ENCODE measurements around the gene TNFRSF19.

TNFRSF19 gene

DNA sequence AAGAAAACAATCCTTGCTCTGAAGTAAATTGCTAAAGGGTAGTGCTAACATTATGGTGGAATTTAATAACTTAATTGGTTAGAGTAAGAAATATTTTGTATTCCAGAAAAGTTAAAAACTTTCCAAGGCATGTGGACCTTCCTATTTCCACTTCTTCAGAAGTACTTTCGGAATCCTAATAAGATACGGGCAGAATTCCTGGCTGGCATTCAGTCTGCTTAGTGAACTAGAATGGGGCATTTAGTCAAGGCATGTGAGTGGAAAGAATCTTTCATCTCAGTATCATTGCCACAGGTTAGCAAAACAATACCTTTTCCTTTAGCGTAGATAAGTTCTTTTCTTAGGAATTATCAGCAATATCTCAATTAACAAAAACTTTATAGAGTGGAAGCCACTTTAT lies 85.1 kb downstream of the TNFRSF19 start:
- H3K4me1 ChIP-seq (ENCODE audit: control insufficient read depth, insufficient read depth, low read length, unreplicated experiment), result no peaks in the 10 kb centered on the region
- no peaks in the 10 kb centered on the region for H3K36me3 ChIP-seq (ENCODE audit: insufficient read depth, low read length)
- H2AFZ ChIP-seq (ENCODE audit: low read length, unreplicated experiment), result no peak overlapping the region
- H3K79me2 ChIP-seq (ENCODE audit: control insufficient read depth, insufficient read depth, low read length, unreplicated experiment), result no peaks in the 10 kb centered on the region
- no peaks in the 10 kb centered on the region for H3K27me3 ChIP-seq (ENCODE audit: insufficient read depth, low read length)
- no peak overlapping the region for H3K4me3 ChIP-seq (ENCODE audit: low read depth, low read length)
- H3K27ac ChIP-seq (ENCODE audit: low read depth, low read length), result no peak overlapping the region

DNA sequence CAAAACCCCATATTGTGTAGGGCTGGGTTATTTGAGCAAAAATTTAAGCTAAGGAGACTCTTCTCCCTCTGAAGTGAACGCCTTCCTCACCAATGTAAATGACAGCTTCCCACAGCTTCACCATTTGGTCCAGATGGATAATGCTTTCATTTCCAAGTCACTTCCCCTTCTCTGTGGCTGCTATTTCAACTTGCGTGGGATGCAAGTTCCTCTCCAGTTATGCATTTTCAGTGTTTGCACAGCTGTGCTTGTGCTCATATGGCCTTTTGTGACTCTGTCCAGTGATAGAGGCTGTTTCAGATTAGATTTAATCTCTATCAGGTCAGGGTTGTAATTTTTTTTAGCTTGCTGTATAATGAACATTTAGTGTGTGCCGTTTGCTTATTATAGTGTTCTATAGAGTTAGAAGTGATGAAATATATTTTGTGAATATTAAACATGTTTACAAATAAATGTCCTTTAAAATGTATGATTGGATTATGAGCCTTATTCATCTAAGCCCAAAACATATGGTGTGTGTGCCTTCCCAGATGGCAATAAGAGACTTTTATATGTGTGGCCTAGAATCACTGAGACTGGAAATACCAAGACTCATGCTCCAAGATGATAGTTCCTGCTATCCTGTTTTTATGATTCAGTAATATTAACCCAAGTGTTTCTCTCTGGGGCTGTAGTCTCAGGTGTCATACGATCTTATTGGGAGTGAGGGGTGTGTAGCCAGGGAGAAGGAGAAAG lies 86.6 kb downstream of the TNFRSF19 start:
- Histone ChIP-seq H2AFZ (ENCODE audit: low read length, unreplicated experiment) (no peak overlapping the region), H3K4me1 (ENCODE audit: control insufficient read depth, insufficient read depth, low read length, unreplicated experiment) (no peaks in the 10 kb centered on the region)

DNA sequence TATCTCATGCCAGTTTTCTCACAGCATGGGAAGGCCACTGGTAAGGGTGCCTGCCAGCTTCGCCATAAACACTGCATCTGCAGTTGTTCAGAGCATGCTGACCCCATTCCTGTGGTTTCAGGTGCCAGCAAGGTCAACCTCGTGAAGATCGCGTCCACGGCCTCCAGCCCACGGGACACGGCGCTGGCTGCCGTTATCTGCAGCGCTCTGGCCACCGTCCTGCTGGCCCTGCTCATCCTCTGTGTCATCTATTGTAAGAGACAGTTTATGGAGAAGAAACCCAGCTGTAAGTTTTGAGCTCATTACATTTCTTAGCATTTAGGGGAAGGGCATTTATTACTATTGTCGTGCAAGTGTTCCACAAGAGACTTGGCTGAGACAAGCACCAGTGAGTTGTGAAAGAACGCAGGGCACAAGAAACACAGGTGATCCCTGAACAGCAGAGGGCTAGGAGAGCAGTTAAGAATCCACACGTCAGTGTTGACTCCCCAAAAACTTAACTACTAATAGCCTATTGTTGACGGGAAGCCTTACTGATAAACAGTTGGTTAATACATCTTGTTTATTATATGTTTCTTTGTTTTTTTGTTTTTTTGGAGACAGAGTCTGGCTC lies 88.8 kb downstream of the TNFRSF19 start:
- Histone ChIP-seq H3K4me1 (ENCODE audit: control insufficient read depth, insufficient read depth, low read length, unreplicated experiment) (no peaks in the 10 kb centered on the region), H3K27ac (ENCODE audit: low read depth, low read length) (no peak overlapping the region), H3K79me2 (ENCODE audit: control insufficient read depth, insufficient read depth, low read length, unreplicated experiment) (no peaks in the 10 kb centered on the region), H3K4me3 (ENCODE audit: low read depth, low read length) (no peak overlapping the region), H2AFZ (ENCODE audit: low read length, unreplicated experiment) (no peak overlapping the region), H3K27me3 (ENCODE audit: insufficient read depth, low read length) (no peaks in the 10 kb centered on the region), H3K36me3 (ENCODE audit: insufficient read depth, low read length) (no peaks in the 10 kb centered on the region)

More for the DNA sequence above, 86.6 kb downstream of the TNFRSF19 start:
- no peaks in the 10 kb centered on the region for H3K27me3 ChIP-seq (ENCODE audit: insufficient read depth, low read length)
- no peaks in the 10 kb centered on the region for H3K79me2 ChIP-seq (ENCODE audit: control insufficient read depth, insufficient read depth, low read length, unreplicated experiment)
- H3K36me3 ChIP-seq (ENCODE audit: insufficient read depth, low read length), result no peaks in the 10 kb centered on the region
- no peak overlapping the region for H3K27ac ChIP-seq (ENCODE audit: low read depth, low read length)
- H3K4me3 ChIP-seq (ENCODE audit: low read depth, low read length), result no peak overlapping the region

DNA sequence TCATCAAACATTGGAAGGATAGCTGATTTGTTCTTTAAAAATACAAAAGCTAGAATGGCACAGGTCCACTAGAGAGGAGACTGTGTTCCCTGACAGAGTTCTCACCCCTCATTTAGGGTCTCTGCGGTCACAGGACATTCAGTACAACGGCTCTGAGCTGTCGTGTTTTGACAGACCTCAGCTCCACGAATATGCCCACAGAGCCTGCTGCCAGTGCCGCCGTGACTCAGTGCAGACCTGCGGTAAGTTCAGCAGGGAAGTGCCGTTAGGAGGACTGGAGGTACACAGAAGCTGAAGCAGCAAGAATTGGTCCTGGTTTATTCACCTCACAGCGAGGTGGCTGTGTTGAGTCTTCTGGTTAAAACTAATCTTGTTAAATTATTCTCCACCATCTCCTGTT lies 90.0 kb downstream of the TNFRSF19 start:
- H2AFZ ChIP-seq (ENCODE audit: low read length, unreplicated experiment), result no peak overlapping the region
- H3K27ac ChIP-seq (ENCODE audit: low read depth, low read length), result no peak overlapping the region
- H3K79me2 ChIP-seq (ENCODE audit: control insufficient read depth, insufficient read depth, low read length, unreplicated experiment), result no peaks in the 10 kb centered on the region
- no peaks in the 10 kb centered on the region for H3K36me3 ChIP-seq (ENCODE audit: insufficient read depth, low read length)
- H3K4me3 ChIP-seq (ENCODE audit: low read depth, low read length), result no peak overlapping the region
- H3K4me1 ChIP-seq (ENCODE audit: control insufficient read depth, insufficient read depth, low read length, unreplicated experiment), result no peaks in the 10 kb centered on the region
- H3K27me3 ChIP-seq (ENCODE audit: insufficient read depth, low read length), result no peaks in the 10 kb centered on the region

DNA sequence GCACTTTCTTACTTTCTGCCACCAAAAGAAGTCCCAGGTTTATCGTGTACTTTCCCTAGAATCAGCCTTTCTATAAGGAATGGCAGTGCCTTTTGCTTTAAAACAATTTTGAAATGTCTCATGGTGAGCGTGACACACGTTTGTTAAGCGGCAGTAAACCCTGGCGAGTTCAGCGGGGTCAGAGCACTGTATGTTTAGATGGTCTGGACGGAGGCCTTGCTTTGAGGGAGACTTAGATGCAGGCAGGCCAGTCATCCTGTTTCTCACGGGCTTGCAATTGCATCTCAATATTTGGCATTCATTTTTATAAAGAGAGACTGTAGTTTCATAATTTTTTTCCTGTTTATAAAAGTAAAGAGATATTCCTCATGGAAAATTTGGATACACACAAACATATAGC lies 96.4 kb downstream of the TNFRSF19 start:
- Histone ChIP-seq H2AFZ (ENCODE audit: low read length, unreplicated experiment) (no peak overlapping the region), H3K27me3 (ENCODE audit: insufficient read depth, low read length) (no peaks in the 10 kb centered on the region), H3K79me2 (ENCODE audit: control insufficient read depth, insufficient read depth, low read length, unreplicated experiment) (no peaks in the 10 kb centered on the region), H3K36me3 (ENCODE audit: insufficient read depth, low read length) (no peaks in the 10 kb centered on the region), H3K4me3 (ENCODE audit: low read depth, low read length) (no peak overlapping the region), H3K4me1 (ENCODE audit: control insufficient read depth, insufficient read depth, low read length, unreplicated experiment) (no peaks in the 10 kb centered on the region), H3K27ac (ENCODE audit: low read depth, low read length) (no peak overlapping the region)

DNA sequence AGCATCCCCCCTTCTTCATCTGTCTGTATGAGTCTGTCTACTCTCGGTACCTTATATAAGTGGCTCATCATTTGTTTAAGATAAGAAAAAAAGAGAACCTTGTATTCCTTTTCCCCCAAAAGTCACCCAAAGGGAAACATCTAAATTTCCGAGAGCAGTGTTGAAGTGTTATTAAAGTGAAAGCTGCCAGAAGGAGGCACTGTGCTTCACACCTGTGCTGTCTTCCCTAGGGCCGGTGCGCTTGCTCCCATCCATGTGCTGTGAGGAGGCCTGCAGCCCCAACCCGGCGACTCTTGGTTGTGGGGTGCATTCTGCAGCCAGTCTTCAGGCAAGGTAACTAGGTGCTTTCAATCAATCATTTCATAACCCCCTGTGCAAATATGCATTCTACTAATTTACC lies 97.5 kb downstream of the TNFRSF19 start:
- H3K79me2 ChIP-seq (ENCODE audit: control insufficient read depth, insufficient read depth, low read length, unreplicated experiment), result no peaks in the 10 kb centered on the region
- H3K4me1 ChIP-seq (ENCODE audit: control insufficient read depth, insufficient read depth, low read length, unreplicated experiment), result peaks cover 3% of the 10 kb centered on the region
- no peak overlapping the region for H2AFZ ChIP-seq (ENCODE audit: low read length, unreplicated experiment)
- no peaks in the 10 kb centered on the region for H3K27me3 ChIP-seq (ENCODE audit: insufficient read depth, low read length)
- H3K27ac ChIP-seq (ENCODE audit: low read depth, low read length), result no peak overlapping the region
- H3K36me3 ChIP-seq (ENCODE audit: insufficient read depth, low read length), result no peaks in the 10 kb centered on the region
- no peak overlapping the region for H3K4me3 ChIP-seq (ENCODE audit: low read depth, low read length)

DNA sequence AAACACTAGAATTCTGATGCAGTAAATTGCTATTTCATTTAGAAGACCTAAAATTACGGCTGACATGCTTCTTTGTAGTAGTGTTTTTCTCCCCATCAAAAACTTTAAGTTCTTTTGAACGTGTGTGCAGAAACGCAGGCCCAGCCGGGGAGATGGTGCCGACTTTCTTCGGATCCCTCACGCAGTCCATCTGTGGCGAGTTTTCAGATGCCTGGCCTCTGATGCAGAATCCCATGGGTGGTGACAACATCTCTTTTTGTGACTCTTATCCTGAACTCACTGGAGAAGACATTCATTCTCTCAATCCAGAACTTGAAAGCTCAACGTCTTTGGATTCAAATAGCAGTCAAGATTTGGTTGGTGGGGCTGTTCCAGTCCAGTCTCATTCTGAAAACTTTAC lies 98.3 kb downstream of the TNFRSF19 start:
- H3K27ac ChIP-seq (ENCODE audit: low read depth, low read length), result no peak overlapping the region
- H3K36me3 ChIP-seq (ENCODE audit: insufficient read depth, low read length), result no peaks in the 10 kb centered on the region
- no peak overlapping the region for H3K4me3 ChIP-seq (ENCODE audit: low read depth, low read length)
- no peaks in the 10 kb centered on the region for H3K27me3 ChIP-seq (ENCODE audit: insufficient read depth, low read length)
- no peak overlapping the region for H2AFZ ChIP-seq (ENCODE audit: low read length, unreplicated experiment)
- H3K79me2 ChIP-seq (ENCODE audit: control insufficient read depth, insufficient read depth, low read length, unreplicated experiment), result no peaks in the 10 kb centered on the region
- peaks cover 11% of the 10 kb centered on the region for H3K4me1 ChIP-seq (ENCODE audit: control insufficient read depth, insufficient read depth, low read length, unreplicated experiment)

DNA sequence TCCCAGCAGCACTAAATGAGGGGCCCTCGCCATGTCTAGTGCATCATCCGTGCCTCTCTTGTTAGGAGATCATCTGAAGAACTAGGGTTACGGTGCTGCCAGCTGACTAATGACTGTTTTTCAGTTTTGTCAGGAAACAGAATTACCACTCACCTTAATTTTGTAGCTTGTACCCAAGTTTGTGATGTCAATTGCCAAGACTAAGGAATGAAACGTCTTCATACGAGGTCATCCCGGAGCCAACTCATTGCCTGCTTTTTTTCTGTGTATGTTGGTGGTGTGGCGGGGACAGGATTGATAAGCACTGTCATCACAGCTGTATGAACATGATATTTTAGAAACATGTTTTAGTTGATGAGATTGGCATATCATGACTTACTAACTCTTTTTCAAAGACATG lies 100.6 kb downstream of the TNFRSF19 start:
- no peak overlapping the region for H3K27ac ChIP-seq (ENCODE audit: low read depth, low read length)
- H3K4me3 ChIP-seq (ENCODE audit: low read depth, low read length), result no peak overlapping the region
- H3K27me3 ChIP-seq (ENCODE audit: insufficient read depth, low read length), result no peaks in the 10 kb centered on the region
- no peak overlapping the region for H2AFZ ChIP-seq (ENCODE audit: low read length, unreplicated experiment)
- H3K79me2 ChIP-seq (ENCODE audit: control insufficient read depth, insufficient read depth, low read length, unreplicated experiment), result no peaks in the 10 kb centered on the region
- no peaks in the 10 kb centered on the region for H3K36me3 ChIP-seq (ENCODE audit: insufficient read depth, low read length)
- H3K4me1 ChIP-seq (ENCODE audit: control insufficient read depth, insufficient read depth, low read length, unreplicated experiment), result peaks cover 30% of the 10 kb centered on the region

DNA sequence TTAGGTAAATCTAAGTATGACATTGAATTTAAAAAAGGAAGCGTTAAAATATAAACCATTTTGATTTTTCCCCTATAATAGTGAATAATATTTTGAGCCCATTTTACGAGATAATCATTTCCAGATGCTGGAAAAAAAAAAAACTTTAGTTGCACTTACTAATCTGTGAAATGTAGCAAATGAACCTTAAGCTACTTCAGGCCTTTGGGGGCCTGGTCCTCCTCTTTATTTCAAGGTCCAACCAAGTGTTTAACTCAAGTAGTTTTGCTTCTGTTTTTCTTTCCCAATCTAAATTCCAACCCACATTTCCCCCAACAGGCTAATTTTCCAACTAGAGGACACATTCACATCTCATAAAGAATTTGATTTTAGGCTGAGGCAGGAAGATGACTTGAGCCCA lies 101.2 kb downstream of the TNFRSF19 start:
- no peaks in the 10 kb centered on the region for H3K36me3 ChIP-seq (ENCODE audit: insufficient read depth, low read length)
- no peaks in the 10 kb centered on the region for H3K79me2 ChIP-seq (ENCODE audit: control insufficient read depth, insufficient read depth, low read length, unreplicated experiment)
- no peak overlapping the region for H3K4me3 ChIP-seq (ENCODE audit: low read depth, low read length)
- no peaks in the 10 kb centered on the region for H3K27me3 ChIP-seq (ENCODE audit: insufficient read depth, low read length)
- H2AFZ ChIP-seq (ENCODE audit: low read length, unreplicated experiment), result no peak overlapping the region
- peaks cover 30% of the 10 kb centered on the region for H3K4me1 ChIP-seq (ENCODE audit: control insufficient read depth, insufficient read depth, low read length, unreplicated experiment)
- no peak overlapping the region for H3K27ac ChIP-seq (ENCODE audit: low read depth, low read length)

DNA sequence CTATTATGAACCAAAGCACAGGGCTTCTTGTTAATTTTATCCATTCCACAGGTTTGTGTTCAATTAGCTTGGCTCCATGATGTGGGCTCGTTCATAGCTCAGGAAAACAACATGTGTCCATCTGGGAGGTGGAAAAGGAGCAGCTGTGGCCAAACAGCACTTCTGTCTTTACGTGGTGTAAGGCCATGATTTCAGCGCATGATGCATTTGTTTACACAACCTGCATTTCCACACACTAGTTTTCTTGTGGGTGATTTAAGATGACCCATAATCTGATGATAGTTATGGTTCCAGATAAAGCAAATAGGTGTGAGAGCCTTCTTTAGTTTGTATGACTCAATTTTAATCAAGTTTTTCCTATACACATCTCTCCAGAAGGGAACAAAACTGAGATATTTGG lies 101.7 kb downstream of the TNFRSF19 start:
- Histone ChIP-seq H3K4me1 (ENCODE audit: control insufficient read depth, insufficient read depth, low read length, unreplicated experiment) (peaks cover 30% of the 10 kb centered on the region), H2AFZ (ENCODE audit: low read length, unreplicated experiment) (no peak overlapping the region), H3K36me3 (ENCODE audit: insufficient read depth, low read length) (no peaks in the 10 kb centered on the region), H3K79me2 (ENCODE audit: control insufficient read depth, insufficient read depth, low read length, unreplicated experiment) (no peaks in the 10 kb centered on the region), H3K27me3 (ENCODE audit: insufficient read depth, low read length) (no peaks in the 10 kb centered on the region), H3K27ac (ENCODE audit: low read depth, low read length) (no peak overlapping the region), H3K4me3 (ENCODE audit: low read depth, low read length) (no peak overlapping the region)

DNA sequence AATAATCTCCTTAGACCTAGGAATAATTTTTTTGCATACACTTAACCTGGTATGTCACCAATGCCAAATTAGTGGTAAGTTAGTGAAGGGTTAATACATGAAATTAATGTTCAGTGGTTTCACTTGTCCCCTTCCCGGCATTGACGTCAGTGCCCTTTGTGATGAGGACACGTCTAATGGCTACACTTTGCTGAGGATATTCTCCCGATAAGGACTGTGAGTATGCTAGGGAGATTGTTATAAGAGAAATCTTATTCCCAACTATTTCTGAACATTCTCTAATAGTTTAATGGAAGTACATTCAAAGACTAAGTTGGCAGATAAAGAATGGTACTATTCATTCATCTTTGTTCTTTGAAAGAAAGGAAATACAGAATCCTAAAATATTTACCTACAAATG lies 102.4 kb downstream of the TNFRSF19 start:
- Histone ChIP-seq H3K36me3 (ENCODE audit: insufficient read depth, low read length) (no peaks in the 10 kb centered on the region), H3K27me3 (ENCODE audit: insufficient read depth, low read length) (no peaks in the 10 kb centered on the region), H3K4me3 (ENCODE audit: low read depth, low read length) (no peak overlapping the region), H2AFZ (ENCODE audit: low read length, unreplicated experiment) (no peak overlapping the region), H3K79me2 (ENCODE audit: control insufficient read depth, insufficient read depth, low read length, unreplicated experiment) (no peaks in the 10 kb centered on the region), H3K4me1 (ENCODE audit: control insufficient read depth, insufficient read depth, low read length, unreplicated experiment) (peaks cover 30% of the 10 kb centered on the region), H3K27ac (ENCODE audit: low read depth, low read length) (peak overlapping the region; percentile 75; the same call in 1 of the 2 replicates)
